ENCODE data around the gene COP1. TPM values are rescaled to one million over a fixed set of nuclear protein-coding genes. Genes with fewer than 3 reads are reported as not detected.

The COP1 gene
- total and polyA plus RNA-seq, 2 of the 4 experiments (the other 2 are of a cell fraction), result 17.8 to 35.0 TPM

DNA sequence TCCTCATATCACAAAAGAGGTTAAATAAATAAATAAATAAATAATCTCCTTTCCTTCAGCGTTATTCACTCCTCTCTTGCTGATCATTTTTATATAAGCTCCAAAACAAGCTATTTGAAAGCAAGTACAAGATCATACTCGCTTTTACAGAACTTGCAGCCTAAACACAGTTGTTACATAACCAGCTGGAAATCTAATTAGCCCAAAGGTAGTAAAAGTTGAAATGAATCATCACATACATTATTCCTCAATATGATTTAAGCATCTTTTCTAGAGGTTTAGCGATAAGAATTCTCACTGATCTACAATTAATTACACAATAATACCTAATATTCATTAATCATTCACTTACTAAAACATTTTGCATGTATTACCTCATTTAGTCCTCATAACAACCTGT, 160.2 kb downstream of the COP1 start:
- Histone ChIP-seq H4K8ac (ENCODE audit: low read depth in 2 of 2, low read length in 2 of 2) (no peak overlapping the region), H3K18ac (ENCODE audit: low read depth, low read length) (no peak overlapping the region), H3K36me3 (ENCODE audit: control insufficient read depth, insufficient read depth, low read length) (peaks cover 9% of the 10 kb centered on the region; the same call in 1 of the 2 replicates), H2BK20ac (ENCODE audit: low read depth, low read length) (no peak overlapping the region), H2BK5ac (ENCODE audit: low read depth, low read length, poor library complexity, severe bottlenecking) (no peak overlapping the region), H4K20me1 (ENCODE audit: insufficient read depth, low read length) (no peaks in the 10 kb centered on the region; the same call in 1 of the 2 replicates), H2AK9ac (replicated peaks; ENCODE audit: low read depth, low read length, poor library complexity) (no peak overlapping the region), H3K27ac (ENCODE audit: insufficient read depth, low read length) (no peak overlapping the region), H3K9ac (ENCODE audit: low read depth, low read length) (no peak overlapping the region), H3K9me3 (ENCODE audit: control insufficient read depth, insufficient read depth, low read length) (no peaks in the 10 kb centered on the region), H2BK15ac (ENCODE audit: low read depth, low read length) (no peak overlapping the region), H2BK120ac (ENCODE audit: low read depth, low read length) (no peak overlapping the region), H3K9me1 (ENCODE audit: insufficient read depth, low read length) (peaks cover 2% of the 10 kb centered on the region), H3K4me1 (ENCODE audit: control insufficient read depth, insufficient read depth, low read length) (0 out of 2 replicates have a peak, but pooled peaks cover 1% of the 10 kb centered on the region), H4K5ac (ENCODE audit: low read depth, low read length) (no peak overlapping the region), H3K27me3 (ENCODE audit: control insufficient read depth, insufficient read depth, low read length) (no peaks in the 10 kb centered on the region), H3K23ac (ENCODE audit: low read depth, low read length) (no peak overlapping the region), H3K4me2 (ENCODE audit: low read depth, low read length) (no peak overlapping the region), H3K79me1 (ENCODE audit: low read depth in 1 of 2, low read length in 2 of 2) (peaks cover 7 to 15% of the 10 kb centered on the region in 2 experiments; a peak in 3 of 4 replicates), H3K4me3 (ENCODE audit: insufficient read depth, low read depth, low read length) (no peak overlapping the region), H2AFZ (replicated peaks; ENCODE audit: low read length, poor library complexity) (no peak overlapping the region), H4K91ac (ENCODE audit: insufficient read depth, low read depth, low read length) (no peak overlapping the region), H3K4ac (ENCODE audit: low read depth, low read length) (no peak overlapping the region), H3K14ac (replicated peaks; ENCODE audit: low read depth, low read length) (no peak overlapping the region), H3K56ac (ENCODE audit: extremely low read depth, insufficient read depth, low read length) (no peak overlapping the region), H2AK5ac (ENCODE audit: low read depth, low read length) (no peak overlapping the region)
- ChIA-PET CTCF (interaction anchor here (0.6 kb wide), 1 partner anchor 109 kb away, joined by 3 read pairs; no protein-coding TSS in a partner anchor), POLR2A (ENCODE audit: unreplicated experiment) (no interaction called here)
- dilution Hi-C loops (cut with HindIII; ENCODE audit: low sequenced_read_pairs, unreplicated experiment), result no loop called here
- intact Hi-C loops (cut with micrococcal nuclease), result no loop called here
- ATAC-seq (ENCODE audit: low read depth) (no peak), DNase-seq (no peak)
- TF ChIP-seq MXI1 (IDR thresholded peaks at IDR 0.05; ENCODE audit: borderline replicate concordance, low read depth, low read length) (no peak), POLR2A (IDR thresholded peaks at IDR 0.05; ENCODE audit: low read depth, low read length) (no peak), CHD1 (IDR thresholded peaks at IDR 0.05; ENCODE audit: low read depth, low read length) (no peak), MAZ (IDR thresholded peaks at IDR 0.05; ENCODE audit: borderline replicate concordance, low read depth, low read length) (no peak), RAD21 (IDR thresholded peaks at IDR 0.05; ENCODE audit: low read length) (no peak), RCOR1 (IDR thresholded peaks at IDR 0.05; ENCODE audit: insufficient replicate concordance, low read length) (no peak), RFX5 (IDR thresholded peaks at IDR 0.05; ENCODE audit: low read depth, low read length) (no peak), FOS (IDR thresholded peaks at IDR 0.05; ENCODE audit: low read depth, low read length) (no peak)
- TF ChIP-seq, protein P1, sequence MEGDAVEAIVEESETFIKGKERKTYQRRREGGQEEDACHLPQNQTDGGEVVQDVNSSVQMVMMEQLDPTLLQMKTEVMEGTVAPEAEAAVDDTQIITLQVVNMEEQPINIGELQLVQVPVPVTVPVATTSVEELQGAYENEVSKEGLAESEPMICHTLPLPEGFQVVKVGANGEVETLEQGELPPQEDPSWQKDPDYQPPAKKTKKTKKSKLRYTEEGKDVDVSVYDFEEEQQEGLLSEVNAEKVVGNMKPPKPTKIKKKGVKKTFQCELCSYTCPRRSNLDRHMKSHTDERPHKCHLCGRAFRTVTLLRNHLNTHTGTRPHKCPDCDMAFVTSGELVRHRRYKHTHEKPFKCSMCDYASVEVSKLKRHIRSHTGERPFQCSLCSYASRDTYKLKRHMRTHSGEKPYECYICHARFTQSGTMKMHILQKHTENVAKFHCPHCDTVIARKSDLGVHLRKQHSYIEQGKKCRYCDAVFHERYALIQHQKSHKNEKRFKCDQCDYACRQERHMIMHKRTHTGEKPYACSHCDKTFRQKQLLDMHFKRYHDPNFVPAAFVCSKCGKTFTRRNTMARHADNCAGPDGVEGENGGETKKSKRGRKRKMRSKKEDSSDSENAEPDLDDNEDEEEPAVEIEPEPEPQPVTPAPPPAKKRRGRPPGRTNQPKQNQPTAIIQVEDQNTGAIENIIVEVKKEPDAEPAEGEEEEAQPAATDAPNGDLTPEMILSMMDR (conservative IDR thresholded peaks at IDR 0.05; ENCODE audit: low read depth, low read length), result no peak
- no CpG with 5 or more reads among the region's 3 CpGs for WGBS, 2 experiments (ENCODE audit: extremely low coverage in 2 of 2, insufficient read length in 1 of 2)
- BruUV-seq (replicated peaks), result no TSS peak
- in situ Hi-C loops (cut with MboI; ENCODE audit: low sequenced_read_pairs), result no loop called here

Measured in IMR-90 (cell line).